NCI-H1092 treated with DMSO at 0.1 percent for 48 hours (cell line): ENCODE data around the gene HK3.
A peak's percentile ranks its signal among the peaks of the same experiment; 100 is the strongest.

Source experiments
- DNase-seq: peaks from one replicate; lab custom pipeline; 2025; lab: John Stamatoyannopoulos, UW

HK3 gene

GRCh38 chr5:176868731-176869130 lies 30.4 kb downstream of the HK3 start:
- no peak for DNase-seq

GRCh38 chr5:176868126-176868525 lies 31.0 kb downstream of the HK3 start:
- DNase-seq: no peak

GRCh38 chr5:176866707-176867310 lies 32.3 kb downstream of the HK3 start:
- peak; percentile 44 for DNase-seq

- DNase-seq: no peak
Observed at GRCh38 chr5:176865964-176866363, 33.2 kb downstream of the HK3 start.

- no peak for DNase-seq
Observed at GRCh38 chr5:176864755-176865154, 34.4 kb downstream of the HK3 start.

- DNase-seq: no peak
Observed at GRCh38 chr5:176863765-176864098, 35.4 kb downstream of the HK3 start.

- DNase-seq: no peak
Observed at GRCh38 chr5:176863041-176863764, 35.9 kb downstream of the HK3 start.

- no peak for DNase-seq
Observed at GRCh38 chr5:176862330-176862995, 36.7 kb downstream of the HK3 start.

GRCh38 chr5:176861276-176861675 lies 37.9 kb downstream of the HK3 start:
- DNase-seq: no peak

GRCh38 chr5:176860381-176860780 lies 38.8 kb downstream of the HK3 start:
- DNase-seq: no peak

- DNase-seq: no peak
Observed at GRCh38 chr5:176859916-176860315, 39.2 kb downstream of the HK3 start.

GRCh38 chr5:176857894-176858273 lies 41.3 kb downstream of the HK3 start:
- DNase-seq: no peak

- no peak for DNase-seq
Observed at GRCh38 chr5:176857216-176857893, 41.8 kb downstream of the HK3 start.

- DNase-seq: no peak
Observed at GRCh38 chr5:176856746-176857145, 42.4 kb downstream of the HK3 start.

GRCh38 chr5:176855598-176855997 lies 43.5 kb downstream of the HK3 start:
- DNase-seq: no peak

- DNase-seq: no peak
Observed at GRCh38 chr5:176854164-176854563, 45.0 kb downstream of the HK3 start.

- no peak for DNase-seq
Observed at GRCh38 chr5:176853151-176853778, 45.9 kb downstream of the HK3 start.

- peak; percentile 48 for DNase-seq
Observed at GRCh38 chr5:176851871-176852658, 47.1 kb downstream of the HK3 start.

- no peak for DNase-seq
Observed at GRCh38 chr5:176851380-176851779, 47.8 kb downstream of the HK3 start.

- DNase-seq: no peak
Observed at GRCh38 chr5:176850371-176851245, 48.5 kb downstream of the HK3 start.
